Measurements from ENCODE around the gene PPP1R1C. TPM values are rescaled to one million over a fixed set of nuclear protein-coding genes. Genes with fewer than 3 reads are reported as not detected.
A peak's percentile ranks its signal among the peaks of the same experiment; 100 is the strongest.

Gene PPP1R1C
- polyA plus RNA-seq, 4 donors = 0.33 to 2.4 TPM; not detected in 2

DNA sequence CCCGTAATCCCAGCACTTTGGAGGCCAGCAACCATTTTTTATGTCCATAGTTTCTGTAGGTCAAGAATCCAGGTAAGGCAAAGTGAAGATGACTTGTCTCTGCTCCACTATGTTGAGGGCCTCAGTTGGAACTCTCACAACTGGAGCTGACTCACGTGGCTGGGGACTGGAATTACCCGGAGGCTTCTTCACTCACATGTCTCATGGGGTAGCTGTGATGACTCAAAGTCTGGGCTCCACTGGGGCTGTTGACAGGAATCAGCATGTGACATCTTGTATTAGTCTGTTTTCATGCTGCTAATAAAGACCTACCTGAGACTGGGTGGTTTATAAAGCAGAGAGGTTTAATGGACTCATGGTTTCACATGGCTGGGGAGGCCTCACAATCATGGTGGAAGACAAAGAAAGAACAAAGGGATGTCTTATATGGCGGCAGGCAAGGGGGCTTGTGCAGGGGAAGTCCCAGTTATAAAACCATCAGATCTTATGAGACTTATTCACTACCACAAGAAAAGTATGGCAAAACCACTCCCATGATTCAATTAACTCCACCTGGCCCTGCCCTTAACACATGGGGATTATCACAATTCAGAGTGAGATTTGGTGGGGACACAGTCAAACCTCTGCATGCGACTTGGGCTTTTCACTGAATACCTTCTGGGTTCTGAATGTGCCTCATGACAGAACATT is 7.8 kb upstream of the PPP1R1C start:
- no peaks in the 10 kb centered on the region for H3K36me3 ChIP-seq (ENCODE audit: control insufficient read depth in 3 of 3, insufficient read depth in 2 of 3, low read depth in 1 of 3, low read length in 3 of 3)
- H3K4me1 ChIP-seq (ENCODE audit: control insufficient read depth in 3 of 3, insufficient read depth in 2 of 3, low read depth in 1 of 3, low read length in 2 of 3) = no peaks in the 10 kb centered on the region
- H3K9me3 ChIP-seq (ENCODE audit: control insufficient read depth in 2 of 2, insufficient read depth in 1 of 2, low read depth in 1 of 2, low read length in 1 of 2) = no peaks in the 10 kb centered on the region
- no peak overlapping the region for H3K27ac ChIP-seq (ENCODE audit: low read depth in 1 of 3, low read length in 2 of 3)
- no peak for DNase-seq
- 77 to 88% (median 82%) methylated on average over 5 of the region's 5 CpGs for WGBS, 3 donors
- no peak for FAIRE-seq
- H3K27me3 ChIP-seq (ENCODE audit: control insufficient read depth in 3 of 3, insufficient read depth in 3 of 3, low read length in 3 of 3) = no peaks in the 10 kb centered on the region
- no peak overlapping the region for H3K4me3 ChIP-seq (ENCODE audit: low read depth in 1 of 3, low read length in 3 of 3)

GRCh38 chr2:181978351-181979150 is 7.1 kb upstream of the PPP1R1C start:
- WGBS, 3 donors = 77 to 87% (median 78%) methylated on average over 2 of the region's 2 CpGs
- FAIRE-seq = no peak
- H3K36me3 ChIP-seq (ENCODE audit: control insufficient read depth in 3 of 3, insufficient read depth in 2 of 3, low read depth in 1 of 3, low read length in 3 of 3) = no peaks in the 10 kb centered on the region
- H3K4me3 ChIP-seq (ENCODE audit: low read depth in 1 of 3, low read length in 3 of 3) = no peak overlapping the region
- no peaks in the 10 kb centered on the region for H3K27me3 ChIP-seq (ENCODE audit: control insufficient read depth in 3 of 3, insufficient read depth in 3 of 3, low read length in 3 of 3)
- H3K9me3 ChIP-seq (ENCODE audit: control insufficient read depth in 2 of 2, insufficient read depth in 1 of 2, low read depth in 1 of 2, low read length in 1 of 2) = no peaks in the 10 kb centered on the region
- DNase-seq = no peak
- no peaks in the 10 kb centered on the region for H3K4me1 ChIP-seq (ENCODE audit: control insufficient read depth in 3 of 3, insufficient read depth in 2 of 3, low read depth in 1 of 3, low read length in 2 of 3)
- no peak overlapping the region for H3K27ac ChIP-seq (ENCODE audit: low read depth in 1 of 3, low read length in 2 of 3)

GRCh38 chr2:181984060-181984459 is 1.6 kb upstream of the PPP1R1C start:
- Histone ChIP-seq H3K36me3 (ENCODE audit: control insufficient read depth in 3 of 3, insufficient read depth in 2 of 3, low read depth in 1 of 3, low read length in 3 of 3) (no peaks in the 10 kb centered on the region), H3K9me3 (ENCODE audit: control insufficient read depth in 2 of 2, insufficient read depth in 1 of 2, low read depth in 1 of 2, low read length in 1 of 2) (no peaks in the 10 kb centered on the region), H3K27me3 (ENCODE audit: control insufficient read depth in 3 of 3, insufficient read depth in 3 of 3, low read length in 3 of 3) (no peaks in the 10 kb centered on the region), H3K4me3 (ENCODE audit: low read depth in 1 of 3, low read length in 3 of 3) (no peak overlapping the region), H3K27ac (ENCODE audit: low read depth in 1 of 3, low read length in 2 of 3) (no peak overlapping the region), H3K4me1 (ENCODE audit: control insufficient read depth in 3 of 3, insufficient read depth in 2 of 3, low read depth in 1 of 3, low read length in 2 of 3) (no peaks in the 10 kb centered on the region)
- FAIRE-seq (no peak), DNase-seq (no peak)
- 67 to 100% (median 79%) methylated on average over 1 of the region's 1 CpG for WGBS, 3 donors

DNA sequence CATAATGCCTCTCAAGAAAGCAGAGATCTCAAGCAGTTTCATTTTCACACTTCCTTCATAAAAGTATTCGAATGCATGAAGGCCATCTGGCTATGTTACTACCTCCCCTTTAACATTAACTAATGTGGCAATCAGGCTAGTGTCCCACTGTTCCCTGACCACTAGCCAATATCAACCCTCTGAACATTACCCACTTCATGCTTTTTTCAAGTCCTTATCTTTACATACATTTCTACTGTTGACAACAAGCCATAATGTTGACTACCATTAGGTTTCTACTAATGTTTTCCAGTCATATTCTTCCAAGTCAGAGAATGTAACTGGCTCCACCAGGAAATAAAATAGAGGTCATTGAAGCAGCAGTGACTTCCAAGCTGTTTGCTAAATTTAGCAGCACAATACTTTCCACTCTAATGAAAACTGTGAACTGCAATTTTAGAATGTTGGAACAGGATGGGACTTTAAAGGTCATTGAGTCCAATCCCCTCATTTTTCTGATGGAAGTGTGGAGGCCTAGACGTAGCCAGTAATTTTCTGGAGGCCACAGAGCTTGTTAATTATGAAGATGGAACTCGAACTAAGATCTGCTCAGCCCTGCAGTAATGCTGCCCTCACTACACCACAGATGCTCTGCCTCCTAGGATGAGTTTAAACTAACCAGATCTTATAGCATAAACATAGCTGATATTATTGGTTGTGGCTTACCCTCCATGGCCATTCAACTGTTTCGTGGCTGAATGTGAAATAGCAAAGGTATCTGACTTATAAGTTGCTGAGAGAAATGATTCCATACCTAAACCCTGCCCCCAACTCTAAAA is 630 bp upstream of the PPP1R1C start:
- no peaks in the 10 kb centered on the region for H3K9me3 ChIP-seq (ENCODE audit: control insufficient read depth in 2 of 2, insufficient read depth in 1 of 2, low read depth in 1 of 2, low read length in 1 of 2)
- no peak overlapping the region for H3K4me3 ChIP-seq (ENCODE audit: low read depth in 1 of 3, low read length in 3 of 3)
- no peak overlapping the region for H3K27ac ChIP-seq (ENCODE audit: low read depth in 1 of 3, low read length in 2 of 3)
- H3K36me3 ChIP-seq (ENCODE audit: control insufficient read depth in 3 of 3, insufficient read depth in 2 of 3, low read depth in 1 of 3, low read length in 3 of 3) = no peaks in the 10 kb centered on the region
- DNase-seq (no peak), FAIRE-seq (no peak)
- WGBS, 3 donors = 53 to 65% (median 64%) methylated on average over 4 of the region's 4 CpGs
- no peaks in the 10 kb centered on the region for H3K27me3 ChIP-seq (ENCODE audit: control insufficient read depth in 3 of 3, insufficient read depth in 3 of 3, low read length in 3 of 3)
- no peaks in the 10 kb centered on the region for H3K4me1 ChIP-seq (ENCODE audit: control insufficient read depth in 3 of 3, insufficient read depth in 2 of 3, low read depth in 1 of 3, low read length in 2 of 3)

DNA sequence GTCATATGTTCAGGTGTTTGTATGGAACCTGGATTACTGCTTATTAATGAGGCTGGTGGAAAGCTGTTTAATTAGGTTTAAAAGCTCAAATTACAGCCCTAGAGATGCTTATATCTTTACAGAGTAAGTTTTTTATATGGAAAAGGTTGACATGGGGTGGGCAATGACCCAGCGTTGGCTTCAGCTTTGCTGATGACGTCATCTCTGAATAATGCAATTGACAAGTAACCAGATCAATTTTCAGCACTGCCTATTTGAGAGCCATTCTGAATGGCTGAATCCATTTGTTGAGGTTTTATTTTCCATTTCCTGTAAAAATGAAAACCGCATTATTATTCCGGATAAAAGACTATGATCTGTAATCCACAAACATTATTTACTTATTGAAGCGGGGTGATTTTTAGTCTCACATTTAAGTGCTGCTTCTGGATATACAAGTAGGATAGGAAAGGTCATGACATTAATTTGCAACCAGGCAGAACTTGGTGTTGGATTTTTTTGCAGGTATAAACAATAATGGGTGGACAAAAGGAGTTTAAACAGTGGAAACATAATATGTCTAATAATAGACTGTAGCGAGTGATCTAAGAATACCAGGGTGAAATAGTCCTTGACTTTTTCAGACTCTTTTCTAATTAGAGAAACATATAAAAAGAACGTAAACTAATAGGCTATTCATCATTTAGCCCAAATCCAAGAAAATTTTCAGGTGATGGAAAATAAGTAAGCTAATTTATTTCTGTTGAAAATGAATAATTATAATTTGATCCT is 2.7 kb downstream of the PPP1R1C start:
- H3K27me3 ChIP-seq (ENCODE audit: control insufficient read depth in 3 of 3, insufficient read depth in 3 of 3, low read length in 3 of 3) = no peaks in the 10 kb centered on the region
- H3K9me3 ChIP-seq (ENCODE audit: control insufficient read depth in 2 of 2, insufficient read depth in 1 of 2, low read depth in 1 of 2, low read length in 1 of 2) = no peaks in the 10 kb centered on the region
- H3K27ac ChIP-seq (ENCODE audit: low read depth in 1 of 3, low read length in 2 of 3) = no peak overlapping the region
- WGBS, 3 donors = 72 to 83% (median 81%) methylated on average over 7 of the region's 7 CpGs
- DNase-seq (no peak), FAIRE-seq (peak; percentile 36)
- no peak overlapping the region for H3K4me3 ChIP-seq (ENCODE audit: low read depth in 1 of 3, low read length in 3 of 3)
- no peaks in the 10 kb centered on the region for H3K4me1 ChIP-seq (ENCODE audit: control insufficient read depth in 3 of 3, insufficient read depth in 2 of 3, low read depth in 1 of 3, low read length in 2 of 3)
- no peaks in the 10 kb centered on the region for H3K36me3 ChIP-seq (ENCODE audit: control insufficient read depth in 3 of 3, insufficient read depth in 2 of 3, low read depth in 1 of 3, low read length in 3 of 3)

DNA sequence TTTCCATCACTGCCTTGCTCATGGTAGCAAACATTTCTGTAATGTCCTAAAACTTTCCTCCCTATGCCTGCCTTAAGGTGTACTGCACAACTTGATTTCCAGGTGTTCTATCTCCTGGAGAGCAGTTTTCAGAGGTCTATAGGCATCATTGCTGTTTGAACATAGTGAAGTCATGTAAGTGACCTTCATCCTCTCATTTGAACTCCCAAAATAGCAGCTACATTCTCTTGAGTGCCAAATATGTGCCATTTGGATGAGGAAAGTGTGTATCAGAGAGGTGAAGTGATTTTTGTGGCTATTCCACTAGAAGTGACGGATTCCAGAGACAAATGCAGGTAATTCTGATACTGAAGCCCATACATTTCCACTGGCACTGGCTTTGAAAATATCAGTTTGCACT is 3.4 kb downstream of the PPP1R1C start:
- 77 to 88% (median 86%) methylated on average over 1 of the region's 1 CpG for WGBS, 3 donors

GRCh38 chr2:181991171-181991885 is 5.7 kb downstream of the PPP1R1C start:
- Histone ChIP-seq H3K27me3 (ENCODE audit: control insufficient read depth in 3 of 3, insufficient read depth in 3 of 3, low read length in 3 of 3) (no peaks in the 10 kb centered on the region), H3K27ac (ENCODE audit: low read depth in 1 of 3, low read length in 2 of 3) (peak overlapping the region in 1 of 3 donors; percentile 7), H3K4me3 (ENCODE audit: low read depth in 1 of 3, low read length in 3 of 3) (no peak overlapping the region), H3K9me3 (ENCODE audit: control insufficient read depth in 2 of 2, insufficient read depth in 1 of 2, low read depth in 1 of 2, low read length in 1 of 2) (no peaks in the 10 kb centered on the region), H3K4me1 (ENCODE audit: control insufficient read depth in 3 of 3, insufficient read depth in 2 of 3, low read depth in 1 of 3, low read length in 2 of 3) (no peaks in the 10 kb centered on the region), H3K36me3 (ENCODE audit: control insufficient read depth in 3 of 3, insufficient read depth in 2 of 3, low read depth in 1 of 3, low read length in 3 of 3) (no peaks in the 10 kb centered on the region)
- DNase-seq (peak; percentile 33 to 34), FAIRE-seq (no peak)
- WGBS, 3 donors = 7 to 52% (median 23%) methylated on average over 2 of the region's 2 CpGs

More for the DNA sequence above, 3.4 kb downstream of the PPP1R1C start:
- no peaks in the 10 kb centered on the region for H3K4me1 ChIP-seq (ENCODE audit: control insufficient read depth in 3 of 3, insufficient read depth in 2 of 3, low read depth in 1 of 3, low read length in 2 of 3)
- H3K36me3 ChIP-seq (ENCODE audit: control insufficient read depth in 3 of 3, insufficient read depth in 2 of 3, low read depth in 1 of 3, low read length in 3 of 3) = no peaks in the 10 kb centered on the region
- FAIRE-seq = no peak
- DNase-seq = no peak
- H3K27ac ChIP-seq (ENCODE audit: low read depth in 1 of 3, low read length in 2 of 3) = no peak overlapping the region
- H3K4me3 ChIP-seq (ENCODE audit: low read depth in 1 of 3, low read length in 3 of 3) = no peak overlapping the region
- H3K27me3 ChIP-seq (ENCODE audit: control insufficient read depth in 3 of 3, insufficient read depth in 3 of 3, low read length in 3 of 3) = no peaks in the 10 kb centered on the region
- no peaks in the 10 kb centered on the region for H3K9me3 ChIP-seq (ENCODE audit: control insufficient read depth in 2 of 2, insufficient read depth in 1 of 2, low read depth in 1 of 2, low read length in 1 of 2)
